ENCODE measurements around the gene ABHD15.

ABHD15 gene

GRCh38 chr17:29581583-29582253 is 14.9 kb upstream of the ABHD15 start:
- DNase-seq = no peak

GRCh38 chr17:29579866-29580771 is 13.3 kb upstream of the ABHD15 start:
- DNase-seq = peak; percentile 93 to 94

DNA sequence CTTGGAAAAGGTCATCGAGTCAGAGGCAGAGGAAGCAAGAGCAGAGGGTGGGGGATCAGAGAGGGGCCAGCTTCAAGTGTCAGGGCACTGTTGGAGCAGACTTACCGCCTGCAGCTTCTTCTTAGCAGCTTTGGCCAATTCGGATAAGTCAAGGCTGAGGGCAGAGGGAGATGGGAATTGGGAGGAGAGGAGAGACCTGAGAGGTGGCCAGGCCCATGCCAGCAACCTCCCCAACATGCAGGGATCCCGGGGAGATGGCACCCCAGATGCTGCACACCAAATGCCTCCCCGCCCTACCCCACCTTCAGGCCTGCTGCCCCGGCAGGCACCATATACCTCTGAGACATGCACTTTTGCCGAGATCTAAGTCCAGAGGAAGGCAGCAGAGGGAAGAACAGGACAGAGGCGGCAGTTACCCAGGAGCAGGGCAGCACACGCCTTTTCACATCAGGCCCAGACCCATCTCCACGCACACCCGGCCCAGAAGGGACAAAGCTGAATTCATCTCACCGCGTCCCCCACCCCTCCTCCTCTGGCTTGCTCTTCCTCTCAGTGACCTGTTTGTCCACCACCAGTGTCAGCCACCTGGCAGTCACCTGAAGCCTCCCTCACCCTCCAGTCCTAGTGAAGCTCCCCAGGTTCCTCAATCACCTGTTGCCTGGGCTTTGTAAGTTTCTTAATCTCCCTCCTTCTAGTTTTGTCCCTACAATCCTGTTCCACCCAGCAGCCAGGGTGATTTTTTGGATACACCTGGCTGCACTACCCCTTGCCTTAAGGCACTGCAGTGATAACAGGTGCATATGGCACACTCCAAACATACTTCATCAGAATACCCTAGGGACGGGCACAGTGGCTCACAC is 12.0 kb upstream of the ABHD15 start:
- no peak for DNase-seq

DNA sequence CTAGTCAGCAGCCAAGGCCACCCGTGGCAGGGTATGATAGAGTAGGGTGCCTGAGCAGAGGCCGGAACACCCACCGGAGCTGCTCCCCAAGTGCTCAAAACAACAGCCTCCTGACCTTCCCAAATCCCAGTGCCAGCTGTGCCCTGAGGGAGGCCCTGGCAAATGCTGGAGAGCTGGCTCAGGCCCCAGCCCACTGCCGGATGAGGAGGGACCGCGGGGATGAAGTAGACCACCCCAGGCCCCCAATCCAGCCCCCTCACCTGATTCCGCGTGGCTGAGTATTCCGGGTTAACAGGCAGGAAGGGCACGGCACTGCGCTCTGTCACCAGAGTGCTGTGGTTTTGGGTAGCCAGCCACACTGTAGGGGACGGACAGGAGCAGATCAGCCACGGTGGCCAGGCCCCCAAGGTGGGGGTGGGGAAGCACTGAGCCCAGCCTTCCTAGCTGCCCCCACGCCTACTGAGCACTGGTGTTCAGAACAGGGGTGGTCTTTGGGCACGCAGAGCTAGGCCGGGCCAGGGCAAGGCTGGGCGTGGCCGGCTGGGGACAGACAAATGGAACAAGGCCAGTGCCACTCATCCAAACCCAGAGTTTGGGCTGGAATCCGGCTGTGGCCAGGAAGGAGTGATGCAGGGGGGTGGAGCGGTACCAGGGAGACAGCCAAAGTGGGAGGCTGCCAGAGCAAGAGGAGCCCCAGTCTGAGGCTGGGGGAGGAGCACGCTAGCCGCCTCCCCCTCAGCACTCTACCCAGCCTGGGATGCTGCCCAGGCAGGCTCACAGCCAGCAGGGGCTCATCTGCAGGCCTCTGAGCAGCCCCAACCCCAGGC is 10.8 kb upstream of the ABHD15 start:
- no peak for DNase-seq

GRCh38 chr17:29577001-29577370 is 10.1 kb upstream of the ABHD15 start:
- no peak for DNase-seq

DNA sequence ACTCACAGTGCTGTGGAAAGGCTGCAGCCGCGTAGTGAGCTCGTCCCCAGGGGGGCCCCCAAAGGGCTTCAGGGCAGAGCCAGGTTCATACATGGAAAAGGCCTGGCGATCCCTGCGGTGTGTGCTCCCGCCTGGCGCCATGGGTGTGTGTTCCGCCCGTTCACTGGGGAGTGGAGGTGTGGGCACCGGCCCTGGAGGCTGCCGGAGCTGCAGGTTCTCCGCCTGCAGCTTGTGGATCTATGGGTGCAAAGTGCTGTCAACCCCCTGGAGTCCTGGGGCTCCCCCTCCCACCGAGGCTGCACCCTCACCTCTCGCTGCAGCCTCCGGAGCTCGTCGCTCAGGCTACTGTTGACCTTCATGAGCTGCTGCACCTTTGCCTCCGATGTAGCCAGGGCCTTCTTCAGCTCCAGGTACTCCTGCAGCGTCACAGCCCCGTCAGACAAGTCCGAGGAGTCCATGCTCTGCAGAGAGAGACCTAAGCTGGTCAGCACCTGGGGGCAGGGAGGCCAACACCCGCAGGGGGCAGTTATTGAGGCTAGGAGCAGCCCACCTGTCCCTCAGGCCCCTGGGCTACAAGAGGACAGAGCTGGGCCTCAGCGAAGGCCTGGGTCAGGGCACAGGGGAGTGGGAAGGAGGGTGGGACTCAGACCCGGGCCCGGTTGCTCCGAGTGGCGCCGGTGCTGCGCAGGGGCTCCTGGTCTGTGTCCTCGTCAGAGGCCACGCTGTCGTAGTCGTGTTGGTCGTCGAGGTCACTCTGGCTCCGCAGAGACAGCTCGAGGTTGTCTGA is 9.6 kb upstream of the ABHD15 start:
- DNase-seq = no peak

- DNase-seq = no peak
Observed at GRCh38 chr17:29575511-29576213, 8.8 kb upstream of the ABHD15 start.

DNA sequence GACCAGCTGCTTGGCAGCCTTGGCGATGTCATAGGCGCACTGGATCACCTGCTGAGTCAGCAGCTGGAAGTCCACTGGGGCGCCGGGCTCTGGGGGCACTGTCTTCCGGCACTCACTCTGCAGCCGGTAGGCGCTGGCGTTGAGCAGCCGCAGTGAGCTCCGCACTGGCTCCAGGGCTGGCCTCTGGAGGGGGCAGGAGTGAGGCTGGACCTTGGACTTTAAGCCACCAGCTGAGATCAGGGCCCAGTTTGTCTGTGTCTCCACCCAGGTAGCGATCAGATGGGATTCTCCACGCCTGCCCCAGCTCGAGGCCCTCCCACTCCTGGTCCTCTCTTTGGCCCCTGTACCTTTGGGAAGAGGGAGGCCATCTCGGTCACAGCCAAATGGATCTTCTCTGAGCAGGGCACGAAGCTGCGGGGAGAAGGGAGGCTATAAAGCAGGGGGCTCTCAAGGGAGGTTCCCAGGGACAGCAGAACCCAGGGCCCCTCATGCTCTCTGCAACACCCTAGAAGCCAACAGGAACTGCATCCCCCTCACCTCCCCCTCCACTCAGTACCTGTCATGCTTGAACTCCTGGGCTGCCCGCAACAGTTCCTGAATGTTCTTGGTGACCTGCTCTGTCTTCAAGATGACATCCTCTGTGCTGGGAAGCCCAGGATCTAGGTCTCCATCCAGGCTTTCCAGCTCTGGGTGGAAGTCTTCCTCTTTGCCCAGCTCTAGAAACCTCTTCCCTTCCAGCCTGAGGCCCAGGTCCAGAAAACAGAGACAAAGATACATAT is 8.1 kb upstream of the ABHD15 start:
- no peak for DNase-seq

GRCh38 chr17:29573871-29574731 is 7.3 kb upstream of the ABHD15 start:
- DNase-seq = no peak

- DNase-seq = no peak
Observed at GRCh38 chr17:29573558-29573869, 6.7 kb upstream of the ABHD15 start.

- DNase-seq = peak; percentile 77 to 82
Observed at GRCh38 chr17:29572691-29573557, 6.1 kb upstream of the ABHD15 start.

DNA sequence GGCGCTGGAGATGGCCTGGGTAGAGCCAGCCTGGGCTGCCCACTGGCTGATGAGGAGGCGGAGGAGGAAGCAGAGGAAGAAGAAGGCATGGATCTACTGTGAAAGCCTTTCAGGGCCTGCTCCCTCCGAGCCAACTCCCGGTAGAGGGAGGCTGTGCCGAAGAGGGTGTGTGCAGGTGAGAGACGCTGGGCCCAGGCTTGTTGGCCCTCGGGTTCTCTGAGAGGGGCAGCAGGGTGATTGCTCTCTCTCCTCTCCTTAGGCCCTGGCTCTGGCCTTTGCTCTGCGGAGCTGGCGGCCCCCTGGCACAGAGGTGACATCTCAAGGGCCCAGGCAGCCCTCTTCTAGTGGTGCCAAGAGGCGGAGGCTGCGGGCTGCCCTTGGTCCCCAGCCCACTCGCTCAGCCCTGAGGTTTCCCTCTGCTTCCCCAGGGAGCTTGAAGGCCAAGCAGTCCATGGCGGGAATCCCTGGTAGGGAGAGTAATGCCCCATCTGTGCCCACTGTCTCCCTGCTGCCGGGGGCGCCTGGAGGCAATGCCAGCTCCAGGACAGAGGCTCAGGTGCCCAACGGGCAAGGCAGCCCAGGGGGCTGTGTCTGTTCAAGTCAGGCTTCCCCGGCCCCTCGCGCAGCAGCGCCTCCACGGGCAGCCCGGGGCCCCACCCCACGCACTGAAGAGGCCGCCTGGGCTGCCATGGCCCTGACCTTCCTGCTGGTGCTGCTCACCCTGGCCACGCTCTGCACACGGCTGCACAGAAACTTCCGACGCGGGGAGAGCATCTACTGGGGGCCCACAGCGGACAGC is 5.2 kb upstream of the ABHD15 start:
- DNase-seq = peak in 1 of 2 experiments; percentile 30

DNA sequence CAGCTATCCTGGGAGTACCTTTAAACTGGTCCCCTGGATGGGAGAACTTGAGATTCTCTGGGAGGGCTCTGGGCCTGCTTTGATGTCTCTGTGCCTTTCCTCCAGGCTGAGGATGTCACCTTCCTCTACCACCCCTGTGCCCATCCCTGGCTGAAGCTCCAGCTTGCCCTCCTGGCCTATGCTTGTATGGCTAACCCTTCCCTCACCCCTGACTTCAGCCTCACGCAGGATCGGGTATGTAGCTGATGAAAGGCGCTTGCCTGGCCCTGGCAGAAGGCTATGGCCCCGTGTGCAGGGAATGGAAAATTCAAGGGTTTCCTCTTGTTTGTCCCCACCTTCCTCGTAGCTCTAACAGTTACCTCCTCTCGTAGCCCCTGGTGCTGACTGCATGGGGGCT is 4.6 kb upstream of the ABHD15 start:
- no peak for DNase-seq

- DNase-seq = no peak
Observed at GRCh38 chr17:29570521-29570920, 3.7 kb upstream of the ABHD15 start.

DNA sequence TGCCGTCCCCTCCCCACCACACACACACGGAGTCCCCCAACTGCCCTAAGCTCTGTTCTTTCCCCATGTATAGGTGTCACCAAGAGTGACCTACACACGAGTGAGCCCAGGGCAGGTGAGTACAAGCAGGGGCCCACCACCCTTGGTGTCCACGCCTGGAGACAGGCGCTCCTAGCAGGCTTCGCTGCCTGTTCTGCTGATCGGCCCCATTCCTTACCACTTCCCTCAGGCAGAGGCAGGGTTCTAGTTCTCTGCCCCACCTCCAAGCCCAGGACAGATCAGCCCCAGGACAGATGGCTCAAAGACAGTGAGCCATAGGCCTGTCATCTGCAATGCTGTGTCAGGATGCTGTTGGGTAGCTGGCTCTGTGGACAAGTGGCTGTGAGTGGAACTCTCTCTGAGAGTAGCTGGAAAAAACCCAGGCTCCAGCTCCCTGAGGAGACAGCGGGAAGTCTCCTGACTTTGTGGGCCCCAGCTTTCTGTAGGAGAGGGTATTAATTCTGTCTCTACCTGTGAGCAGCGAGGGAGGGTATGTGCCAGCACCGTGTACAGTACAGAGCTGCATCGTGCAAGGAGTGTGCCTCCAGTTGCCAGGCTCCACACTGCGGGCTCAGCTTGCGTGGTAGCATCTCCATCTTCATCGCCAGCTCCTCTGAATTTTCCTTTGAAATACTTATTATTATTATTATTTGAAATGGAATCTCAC is 2.6 kb upstream of the ABHD15 start:
- no peak for DNase-seq

Data from activated T-cell treated with anti-CD3 and anti-CD28 coated beads, Interleukin-2, amount 50 U/mL, for 48 hours (primary cell).